ENCODE measurements around the gene KRTAP22-1.

KRTAP22-1 gene

DNA sequence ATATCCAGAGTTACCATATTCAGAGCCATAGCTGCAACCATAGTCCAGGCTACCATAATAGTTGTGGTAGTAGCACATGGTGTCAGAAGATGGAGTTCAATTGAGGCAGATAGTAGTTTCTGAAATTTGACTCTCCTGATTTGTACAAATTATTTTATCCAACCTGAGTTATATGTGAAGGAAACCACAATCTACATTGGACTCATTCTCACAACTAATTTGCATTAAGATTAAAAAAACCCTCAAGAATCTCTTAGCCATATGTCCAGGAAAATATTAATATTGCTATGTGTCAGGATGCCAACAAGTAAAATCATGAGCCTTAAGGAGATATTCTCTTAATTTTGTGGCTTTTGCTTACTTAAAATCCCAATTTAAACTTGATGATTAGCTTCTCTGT lies 10.6 kb upstream of the KRTAP22-1 start, which contains the start of gene KRTAP22-2:
KRTAP22-2 (minus strand) TSS at position 101 of the 400 bp plus-strand sequence.
- H3K27me3 ChIP-seq = no peaks in the 10 kb centered on the region
- H3K9me3 ChIP-seq = no peaks in the 10 kb centered on the region
- no peaks in the 10 kb centered on the region for H3K4me1 ChIP-seq
- H3K4me3 ChIP-seq (ENCODE audit: low read depth, low read length) = no peak within 1 kb of the TSS
- TF ChIP-seq, protein P1, sequence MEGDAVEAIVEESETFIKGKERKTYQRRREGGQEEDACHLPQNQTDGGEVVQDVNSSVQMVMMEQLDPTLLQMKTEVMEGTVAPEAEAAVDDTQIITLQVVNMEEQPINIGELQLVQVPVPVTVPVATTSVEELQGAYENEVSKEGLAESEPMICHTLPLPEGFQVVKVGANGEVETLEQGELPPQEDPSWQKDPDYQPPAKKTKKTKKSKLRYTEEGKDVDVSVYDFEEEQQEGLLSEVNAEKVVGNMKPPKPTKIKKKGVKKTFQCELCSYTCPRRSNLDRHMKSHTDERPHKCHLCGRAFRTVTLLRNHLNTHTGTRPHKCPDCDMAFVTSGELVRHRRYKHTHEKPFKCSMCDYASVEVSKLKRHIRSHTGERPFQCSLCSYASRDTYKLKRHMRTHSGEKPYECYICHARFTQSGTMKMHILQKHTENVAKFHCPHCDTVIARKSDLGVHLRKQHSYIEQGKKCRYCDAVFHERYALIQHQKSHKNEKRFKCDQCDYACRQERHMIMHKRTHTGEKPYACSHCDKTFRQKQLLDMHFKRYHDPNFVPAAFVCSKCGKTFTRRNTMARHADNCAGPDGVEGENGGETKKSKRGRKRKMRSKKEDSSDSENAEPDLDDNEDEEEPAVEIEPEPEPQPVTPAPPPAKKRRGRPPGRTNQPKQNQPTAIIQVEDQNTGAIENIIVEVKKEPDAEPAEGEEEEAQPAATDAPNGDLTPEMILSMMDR (IDR thresholded peaks at IDR 0.05; ENCODE audit: low read depth, low read length) = no peak
- no peak for DNase-seq
- no peaks in the 10 kb centered on the region for H3K36me3 ChIP-seq

DNA sequence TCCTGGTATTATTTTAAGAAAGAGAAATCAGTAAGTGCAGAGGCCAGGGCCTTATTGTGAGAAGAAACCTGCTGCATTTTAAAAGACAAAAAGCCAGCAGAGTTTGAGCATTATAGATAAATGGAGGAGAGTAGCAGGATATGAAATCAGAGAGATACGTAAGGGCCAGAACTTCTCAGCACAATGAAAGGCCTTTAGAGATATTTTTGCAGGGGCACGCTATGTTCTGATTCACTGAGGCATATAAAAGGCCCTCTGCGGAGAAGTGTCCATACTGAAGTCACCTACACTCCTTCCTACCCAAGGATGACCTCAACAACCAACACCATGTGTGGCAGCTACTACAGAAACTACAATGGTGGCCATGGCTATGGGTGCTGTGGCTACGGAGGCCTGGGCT lies 8.7 kb upstream of the KRTAP22-1 start, which contains the start of gene KRTAP6-3:
KRTAP6-3 (plus strand) TSS at position 301 of the 400 bp plus-strand sequence; CDS start at position 307, 6 bp downstream.
- Histone ChIP-seq H3K36me3 (no peaks in the 10 kb centered on the region), H3K4me3 (ENCODE audit: low read depth, low read length) (no peak within 1 kb of the TSS), H3K9me3 (no peaks in the 10 kb centered on the region), H3K27me3 (no peaks in the 10 kb centered on the region), H3K4me1 (no peaks in the 10 kb centered on the region)
- DNase-seq = no peak
- TF ChIP-seq, protein P1 (IDR thresholded peaks at IDR 0.05; ENCODE audit: low read depth, low read length) = no peak

DNA sequence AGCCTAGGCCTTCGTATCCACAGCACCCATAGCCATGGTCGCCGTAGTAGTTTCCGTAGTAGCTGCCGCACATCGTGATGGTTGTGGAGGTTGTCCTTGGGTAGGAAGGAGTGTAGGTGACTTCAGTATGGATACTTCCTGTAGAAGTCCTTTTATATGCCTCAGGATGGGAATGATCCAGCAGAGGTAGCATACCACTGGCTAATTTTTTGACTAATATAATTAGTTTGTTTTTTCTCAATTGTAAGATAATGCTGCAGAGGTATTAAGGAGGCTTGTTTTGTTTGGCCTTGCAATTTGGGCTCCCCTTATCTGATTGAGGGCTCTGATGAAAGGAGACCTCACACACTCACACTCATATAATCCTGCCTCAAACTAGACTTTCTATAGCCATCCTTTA lies 2.1 kb upstream of the KRTAP22-1 start, which contains the start of gene KRTAP6-2:
KRTAP6-2 (minus strand) TSS at position 101 of the 400 bp plus-strand sequence; CDS start at position 73, 28 bp downstream.
- no peak for DNase-seq
- Histone ChIP-seq H3K4me3 (ENCODE audit: low read depth, low read length) (no peak within 1 kb of the TSS), H3K4me1 (no peaks in the 10 kb centered on the region), H3K36me3 (no peaks in the 10 kb centered on the region), H3K9me3 (no peaks in the 10 kb centered on the region; the same call in 1 of the 2 replicates), H3K27me3 (no peaks in the 10 kb centered on the region)
- TF ChIP-seq, protein P1 (IDR thresholded peaks at IDR 0.05; ENCODE audit: low read depth, low read length) = no peak

DNA sequence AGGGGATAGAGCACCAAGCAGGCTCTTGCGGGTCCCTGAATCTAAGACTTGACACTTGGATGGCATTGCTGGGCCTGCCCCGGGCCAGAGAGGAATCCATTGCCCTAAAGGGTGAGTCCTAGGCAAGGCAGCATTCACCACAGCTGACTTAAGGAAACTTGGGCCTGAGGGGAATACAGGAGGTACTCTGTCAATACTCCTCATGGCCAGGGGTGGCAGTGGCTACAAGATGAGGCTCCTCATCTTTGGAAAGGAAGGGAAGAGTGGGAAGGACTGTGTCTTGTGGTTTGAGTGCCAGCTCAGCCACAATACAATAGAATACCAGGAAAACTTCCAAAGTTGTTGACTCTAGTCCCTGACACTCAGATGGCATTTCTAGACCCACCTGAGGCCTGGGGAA lies 5.1 kb downstream of the KRTAP22-1 start:
- no peaks in the 10 kb centered on the region for H3K9me3 ChIP-seq
- TF ChIP-seq, protein P1 (IDR thresholded peaks at IDR 0.05; ENCODE audit: low read depth, low read length) = no peak
- no peak overlapping the region for H3K4me3 ChIP-seq (ENCODE audit: low read depth, low read length)
- DNase-seq = no peak
- no peaks in the 10 kb centered on the region for H3K36me3 ChIP-seq
- no peaks in the 10 kb centered on the region for H3K27me3 ChIP-seq
- no peaks in the 10 kb centered on the region for H3K4me1 ChIP-seq

DNA sequence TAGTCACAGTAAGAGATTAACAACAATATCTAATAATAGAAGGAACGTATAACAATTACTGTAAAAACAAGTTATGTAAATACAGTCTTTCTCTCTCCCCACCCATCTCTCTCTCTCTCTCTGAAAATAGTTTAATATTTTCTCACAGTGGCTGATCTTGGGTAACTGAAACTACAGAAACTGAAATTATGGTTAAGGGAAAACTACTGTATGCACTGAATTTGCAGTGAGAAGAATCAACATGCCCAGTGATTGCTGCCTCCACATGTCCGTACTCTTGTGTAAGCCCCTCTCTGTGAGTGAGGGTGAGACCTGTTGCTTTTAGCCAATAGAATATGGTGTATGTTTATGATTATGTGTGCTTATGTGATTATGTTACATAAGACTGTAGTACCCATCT lies 11.2 kb downstream of the KRTAP22-1 start:
- Histone ChIP-seq H3K36me3 (no peaks in the 10 kb centered on the region), H3K4me3 (ENCODE audit: low read depth, low read length) (no peak overlapping the region), H3K9me3 (no peaks in the 10 kb centered on the region), H3K27me3 (no peaks in the 10 kb centered on the region), H3K4me1 (no peaks in the 10 kb centered on the region; the same call in 1 of the 2 replicates)
- DNase-seq = no peak
- TF ChIP-seq, protein P1 (IDR thresholded peaks at IDR 0.05; ENCODE audit: low read depth, low read length) = no peak

DNA sequence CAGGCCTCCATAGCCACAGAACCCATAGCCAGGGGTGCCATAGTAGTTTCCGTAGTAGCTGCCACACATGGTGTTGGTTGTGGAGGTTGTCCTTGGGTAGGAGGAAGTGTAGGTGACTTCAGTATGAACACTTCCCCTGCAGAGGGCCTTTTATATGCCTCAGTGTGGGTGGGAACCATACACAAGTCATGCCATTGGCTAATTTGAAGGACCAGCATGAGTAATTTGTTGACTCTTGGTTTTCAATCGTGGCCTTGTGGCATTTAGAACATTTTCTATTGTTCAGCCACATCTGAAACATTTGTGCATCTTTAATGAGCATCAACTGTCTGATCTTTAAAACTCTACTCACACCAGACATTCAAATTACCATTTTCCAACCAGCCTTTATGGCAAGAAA lies 12.9 kb downstream of the KRTAP22-1 start, which contains the start of gene KRTAP6-1:
KRTAP6-1 (minus strand) TSS at position 95 of the 400 bp plus-strand sequence; CDS start at position 69, 26 bp downstream.
- no peak for DNase-seq
- H3K36me3 ChIP-seq = no peaks in the 10 kb centered on the region
- H3K4me1 ChIP-seq = no peaks in the 10 kb centered on the region; the same call in 1 of the 2 replicates
- no peak within 1 kb of the TSS for H3K4me3 ChIP-seq (ENCODE audit: low read depth, low read length)
- no peaks in the 10 kb centered on the region for H3K9me3 ChIP-seq
- H3K27me3 ChIP-seq = no peaks in the 10 kb centered on the region
- TF ChIP-seq, protein P1 (IDR thresholded peaks at IDR 0.05; ENCODE audit: low read depth, low read length) = no peak
